GM12874 (cell line): ENCODE data around the gene PDHB.

Experiments used
- TF ChIP-seq, protein P1 (sequence below): IDR thresholded peaks from 2 replicates; pipeline ENCODE4 v1.5.1; 2011; ENCODE audit warnings: low read depth, mild to moderate bottlenecking, control low read depth, low read length, moderate library complexity; ENCODE audit not compliant: insufficient read depth

Gene PDHB

DNA sequence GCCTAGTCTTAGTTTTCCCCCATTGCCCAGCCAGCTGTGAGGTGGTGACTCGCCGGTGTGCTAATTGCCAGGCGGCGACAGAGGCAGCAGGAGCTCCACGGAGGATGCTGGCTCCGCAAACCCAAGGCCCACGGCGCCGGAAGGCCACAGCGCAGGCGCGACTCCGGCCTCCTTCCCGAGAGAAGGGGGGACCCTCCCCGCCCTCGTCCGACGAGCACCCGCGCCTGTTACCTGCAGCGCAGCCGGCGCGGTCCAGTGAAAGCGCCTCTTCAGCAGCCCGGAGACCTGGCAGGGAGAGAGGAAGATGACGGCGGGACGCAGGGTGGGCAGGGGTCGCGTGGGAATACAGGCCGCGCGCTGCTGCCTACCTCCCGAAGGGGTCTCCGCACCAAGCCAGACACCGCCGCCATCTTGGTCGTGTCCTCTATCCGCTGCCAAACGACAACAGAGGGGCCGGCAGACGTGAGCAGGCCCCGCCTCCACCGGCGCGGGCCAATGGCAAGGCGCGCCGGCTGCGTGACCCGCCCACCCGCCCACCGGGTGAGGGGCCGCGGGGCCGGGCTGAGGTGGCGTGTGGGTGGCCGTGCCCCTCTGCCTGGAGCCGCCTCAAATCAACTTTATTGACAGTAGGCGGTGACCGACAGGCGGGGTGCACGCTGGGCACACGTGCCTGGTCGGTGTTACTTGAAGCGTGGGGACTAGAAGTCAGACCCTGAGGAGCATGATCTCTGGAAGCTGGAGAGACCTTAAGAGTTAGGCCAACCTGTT is at the start of gene PDHB:
PDHB (minus strand) TSS at position 433 of the 768 bp plus-strand sequence; CDS start at position 410, 23 bp downstream.
- TF ChIP-seq, protein P1, sequence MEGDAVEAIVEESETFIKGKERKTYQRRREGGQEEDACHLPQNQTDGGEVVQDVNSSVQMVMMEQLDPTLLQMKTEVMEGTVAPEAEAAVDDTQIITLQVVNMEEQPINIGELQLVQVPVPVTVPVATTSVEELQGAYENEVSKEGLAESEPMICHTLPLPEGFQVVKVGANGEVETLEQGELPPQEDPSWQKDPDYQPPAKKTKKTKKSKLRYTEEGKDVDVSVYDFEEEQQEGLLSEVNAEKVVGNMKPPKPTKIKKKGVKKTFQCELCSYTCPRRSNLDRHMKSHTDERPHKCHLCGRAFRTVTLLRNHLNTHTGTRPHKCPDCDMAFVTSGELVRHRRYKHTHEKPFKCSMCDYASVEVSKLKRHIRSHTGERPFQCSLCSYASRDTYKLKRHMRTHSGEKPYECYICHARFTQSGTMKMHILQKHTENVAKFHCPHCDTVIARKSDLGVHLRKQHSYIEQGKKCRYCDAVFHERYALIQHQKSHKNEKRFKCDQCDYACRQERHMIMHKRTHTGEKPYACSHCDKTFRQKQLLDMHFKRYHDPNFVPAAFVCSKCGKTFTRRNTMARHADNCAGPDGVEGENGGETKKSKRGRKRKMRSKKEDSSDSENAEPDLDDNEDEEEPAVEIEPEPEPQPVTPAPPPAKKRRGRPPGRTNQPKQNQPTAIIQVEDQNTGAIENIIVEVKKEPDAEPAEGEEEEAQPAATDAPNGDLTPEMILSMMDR: no peak

DNA sequence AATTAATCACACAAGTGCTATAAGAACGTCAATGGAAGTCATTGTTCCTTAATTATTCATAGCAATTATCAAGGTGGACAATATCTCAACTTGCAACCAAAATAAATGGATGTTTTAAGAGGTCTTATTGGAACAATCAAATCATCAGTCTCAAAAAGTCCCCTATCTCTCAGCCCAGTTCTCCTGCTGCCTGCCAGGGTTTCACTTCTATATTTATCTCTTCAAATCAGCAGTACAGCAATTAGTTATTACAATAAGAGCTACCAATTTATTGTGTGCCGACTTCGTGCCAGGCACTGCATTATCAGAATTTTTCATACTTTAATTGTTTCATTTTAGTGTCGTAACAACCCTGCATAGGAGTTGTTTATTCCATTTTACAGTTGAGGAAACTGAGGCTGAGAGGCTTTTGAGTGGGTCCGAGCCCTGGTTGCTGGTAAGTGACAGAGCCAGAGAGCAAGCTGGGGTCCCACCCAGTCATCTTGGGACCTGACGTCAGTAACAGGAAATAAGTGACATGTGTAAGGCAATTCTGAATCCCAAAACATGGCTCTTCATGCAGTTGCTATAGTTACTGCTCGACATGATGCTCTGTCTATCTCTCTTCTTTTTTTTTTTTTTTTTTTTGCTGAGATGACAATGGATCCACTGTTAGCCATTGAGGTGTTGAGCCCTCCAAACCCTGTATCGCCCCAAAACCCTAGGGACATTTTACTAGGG is 49.4 kb upstream of the PDHB start:
- TF ChIP-seq, protein P1: no peak

DNA sequence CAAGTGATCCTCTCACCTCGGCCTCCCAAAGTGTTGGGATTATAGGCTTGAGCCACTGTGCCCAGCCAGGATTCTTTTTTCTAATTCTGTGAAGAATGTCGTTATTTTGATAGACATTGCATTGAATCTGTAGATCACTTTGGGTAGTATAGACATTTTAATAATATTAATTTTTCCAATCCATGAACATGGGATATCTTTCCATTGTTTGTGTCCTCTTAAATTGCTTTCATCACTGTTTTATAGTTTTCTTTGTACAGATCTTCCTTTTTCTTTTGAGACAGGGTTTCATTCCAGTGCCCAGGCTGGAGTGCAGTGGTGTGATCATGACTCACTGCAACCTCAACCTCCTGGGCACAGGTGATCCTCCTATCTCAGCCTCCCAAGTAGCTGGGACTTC is 46.7 kb upstream of the PDHB start:
- TF ChIP-seq, protein P1: no peak

DNA sequence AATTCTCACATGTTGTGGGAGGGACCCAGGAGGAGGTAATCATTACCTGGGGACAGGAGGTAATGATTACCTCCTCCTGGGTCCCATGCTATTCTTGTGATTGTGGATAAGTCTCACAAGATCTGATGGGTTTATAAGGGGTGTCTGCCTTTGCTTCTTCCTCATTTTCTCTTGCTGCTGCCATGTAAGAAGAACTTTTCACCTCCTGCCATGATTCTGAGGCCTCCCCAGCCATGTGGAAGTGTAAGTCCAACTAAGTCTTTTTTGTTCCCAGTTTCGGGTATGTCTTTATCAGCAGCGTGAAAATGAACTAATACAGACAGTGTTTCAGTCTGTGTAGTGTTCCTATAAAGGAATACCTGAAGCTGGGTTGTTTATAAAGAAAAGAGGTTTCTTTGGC is 45.1 kb upstream of the PDHB start:
- TF ChIP-seq, protein P1: no peak

DNA sequence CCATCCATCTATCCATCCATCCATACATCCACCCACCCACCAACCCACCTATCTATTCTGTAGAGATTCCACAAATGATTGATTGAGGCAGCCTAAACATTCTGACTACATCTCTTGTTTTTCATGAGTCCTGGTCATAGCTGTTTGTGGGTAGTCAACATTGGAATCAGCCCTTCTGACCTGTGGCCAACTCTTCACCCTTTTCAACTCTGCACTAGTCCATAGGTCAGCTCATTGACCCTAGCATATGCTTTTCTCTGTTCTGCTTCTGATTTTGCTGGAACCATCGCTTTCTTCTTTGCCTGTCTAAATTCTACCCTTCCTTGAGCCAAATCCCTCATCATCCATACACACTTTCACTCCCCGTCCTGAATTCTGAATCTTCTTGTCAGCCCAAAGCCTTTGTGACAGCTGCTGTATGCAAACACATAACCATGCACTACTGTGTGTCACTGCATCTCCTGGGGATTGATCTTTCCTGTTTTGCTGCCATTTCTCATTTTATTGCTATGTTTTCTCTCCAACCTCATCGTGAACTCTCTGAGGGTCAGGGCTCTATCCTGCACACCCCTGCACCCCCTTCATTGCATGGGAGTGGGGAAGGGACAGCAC is 41.4 kb upstream of the PDHB start:
- TF ChIP-seq, protein P1: no peak

DNA sequence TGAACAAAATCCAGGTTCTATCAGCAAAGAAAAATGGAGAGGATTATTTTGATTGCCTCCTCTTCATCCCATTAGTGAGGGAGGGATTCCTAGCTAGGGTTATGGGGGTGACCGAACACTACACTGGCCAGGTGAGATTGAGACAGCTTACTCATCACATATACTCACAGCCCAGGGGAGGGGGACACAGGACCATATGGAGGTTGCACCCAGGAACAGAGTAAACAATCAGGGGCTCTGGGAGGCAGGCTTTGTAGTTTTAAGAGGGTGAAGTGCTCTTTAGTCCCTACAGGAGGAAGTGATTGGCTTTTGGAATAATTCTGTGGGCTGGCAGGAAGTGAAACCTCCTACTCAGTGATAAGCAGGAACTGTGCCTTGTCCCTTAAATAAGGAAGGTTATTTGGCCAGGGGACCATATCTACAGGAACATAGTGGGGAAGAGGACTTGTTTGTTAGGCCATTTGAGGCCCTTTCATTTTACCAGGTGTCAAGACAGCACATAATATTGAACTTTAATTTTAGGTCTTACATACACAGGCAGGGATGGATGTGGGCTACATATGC is 40.8 kb upstream of the PDHB start:
- TF ChIP-seq, protein P1: no peak

DNA sequence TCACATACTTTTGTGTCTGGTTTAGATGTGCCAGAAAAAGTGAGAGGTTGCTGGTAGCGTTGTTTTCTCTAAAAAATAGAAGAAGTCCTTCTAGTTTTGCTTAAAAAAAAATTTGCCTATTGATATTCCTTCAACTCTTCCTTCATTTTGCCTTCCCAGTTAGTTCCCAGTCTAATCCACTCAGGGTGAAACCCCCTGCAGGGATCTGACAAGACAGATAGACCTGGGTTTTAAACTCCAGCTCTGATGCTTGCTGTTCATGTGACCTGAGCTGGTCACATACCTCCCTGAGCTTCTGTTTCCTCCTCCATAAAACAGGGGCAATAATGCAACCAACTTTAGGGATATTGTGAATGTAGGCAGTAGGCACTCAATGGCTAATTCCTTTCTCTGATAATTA is 39.6 kb upstream of the PDHB start:
- TF ChIP-seq, protein P1: no peak
